ENCODE results near the gene DNAH10.

GRCh38 chr12:123854232-123854631 lies 92.1 kb downstream of the DNAH10 start:
- TF ChIP-seq TAF1 (CRISPR knock-in tag; IDR thresholded peaks at IDR 0.05) (no peak), POLR2AphosphoS5 (IDR thresholded peaks at IDR 0.05; ENCODE audit: low read depth, low read length) (no peak), ZNF704 (CRISPR knock-in tag; IDR thresholded peaks at IDR 0.05; ENCODE audit: borderline replicate concordance) (no peak)
